ENCODE results near the gene ATP11B. TPM values are rescaled to one million over a fixed set of nuclear protein-coding genes. Genes with fewer than 3 reads are reported as not detected.

ATP11B gene
- total RNA-seq, 1 experiment from 2014 or later: 58.1 TPM

GRCh38 chr3:182829761-182830405 is 36.6 kb downstream of the ATP11B start:
- Mint-ChIP-seq H3K27me3 (ENCODE audit: insufficient read depth, unreplicated experiment) (no peaks in the 10 kb centered on the region), H3K9me3 (ENCODE audit: unreplicated experiment) (no peaks in the 10 kb centered on the region), H3K4me3 (ENCODE audit: unreplicated experiment) (no peak overlapping the region), H3K4me1 (ENCODE audit: low read depth, unreplicated experiment) (no peaks in the 10 kb centered on the region), H3K36me3 (ENCODE audit: insufficient read depth, unreplicated experiment) (no peaks in the 10 kb centered on the region), H3K27ac (ENCODE audit: unreplicated experiment) (no peak overlapping the region)
- POLR2A ChIA-PET: no interaction called here
- no peak for DNase-seq
- intact Hi-C loops (cut with micrococcal nuclease; ENCODE audit: unreplicated experiment): no loop called here
- Histone ChIP-seq H3K9me3 (no peaks in the 10 kb centered on the region), H3K4me1 (no peaks in the 10 kb centered on the region), H3K4me3 (ENCODE audit: low read depth, low read length) (no peak overlapping the region), H3K36me3 (ENCODE audit: control insufficient read depth, insufficient read depth, low read length) (no peaks in the 10 kb centered on the region), H3K27me3 (replicated peaks; ENCODE audit: control insufficient read depth, insufficient read depth, low read length) (no peaks in the 10 kb centered on the region)
- TF ChIP-seq CTCF (IDR thresholded peaks at IDR 0.05; ENCODE audit: insufficient read depth in 1 of 2, low read depth in 1 of 2, low read length in 1 of 2, severe bottlenecking in 1 of 2, unreplicated experiment in 1 of 2): no peak
- CTCF ChIA-PET: no interaction called here
- no TSS peak for BruUV-seq (replicated peaks)

GRCh38 chr3:182837855-182838454 is 44.7 kb downstream of the ATP11B start:
- ChIA-PET CTCF (interaction anchor here (0.8 to 1.8 kb wide), 3 partner anchors 121 to 124 kb away, joined by 3 to 23 read pairs (median 12); no protein-coding TSS in a partner anchor), POLR2A (no interaction called here)
- Mint-ChIP-seq H3K27ac (ENCODE audit: unreplicated experiment) (no peak overlapping the region), H3K4me1 (ENCODE audit: low read depth, unreplicated experiment) (no peaks in the 10 kb centered on the region), H3K36me3 (ENCODE audit: insufficient read depth, unreplicated experiment) (no peaks in the 10 kb centered on the region), H3K9me3 (ENCODE audit: unreplicated experiment) (no peaks in the 10 kb centered on the region), H3K27me3 (ENCODE audit: insufficient read depth, unreplicated experiment) (no peaks in the 10 kb centered on the region), H3K4me3 (ENCODE audit: unreplicated experiment) (no peak overlapping the region)
- intact Hi-C loops (cut with micrococcal nuclease; ENCODE audit: unreplicated experiment): loop anchor here (1.0 kb wide), 1 partner anchor 124 kb away; no protein-coding TSS in a partner anchor
- H3K4me1 ChIP-seq: no peaks in the 10 kb centered on the region; the same call in 1 of the 2 replicates
- peak; percentile 15 to 45 for TF ChIP-seq CTCF (IDR thresholded peaks at IDR 0.05; ENCODE audit: insufficient read depth in 1 of 2, low read depth in 1 of 2, low read length in 1 of 2, severe bottlenecking in 1 of 2, unreplicated experiment in 1 of 2)
- BruUV-seq (replicated peaks): no TSS peak
- peak in 1 of 2 experiments; percentile 15 for DNase-seq
- no peaks in the 10 kb centered on the region for H3K36me3 ChIP-seq (ENCODE audit: control insufficient read depth, insufficient read depth, low read length)
- H3K9me3 ChIP-seq: no peaks in the 10 kb centered on the region
- H3K27me3 ChIP-seq (replicated peaks; ENCODE audit: control insufficient read depth, insufficient read depth, low read length): no peaks in the 10 kb centered on the region
- no peak overlapping the region for H3K4me3 ChIP-seq (ENCODE audit: low read depth, low read length)

GRCh38 chr3:182843478-182843877 is 50.2 kb downstream of the ATP11B start:
- no peak overlapping the region for H3K4me3 Mint-ChIP-seq (ENCODE audit: unreplicated experiment)
- intact Hi-C loops (cut with micrococcal nuclease; ENCODE audit: unreplicated experiment): no loop called here
- no peak overlapping the region for H3K27ac Mint-ChIP-seq (ENCODE audit: unreplicated experiment)
- Histone ChIP-seq H3K4me3 (ENCODE audit: low read depth, low read length) (no peak overlapping the region), H3K9me3 (no peaks in the 10 kb centered on the region), H3K27me3 (replicated peaks; ENCODE audit: control insufficient read depth, insufficient read depth, low read length) (no peaks in the 10 kb centered on the region), H3K36me3 (ENCODE audit: control insufficient read depth, insufficient read depth, low read length) (no peaks in the 10 kb centered on the region; the same call in 1 of the 2 replicates), H3K4me1 (no peaks in the 10 kb centered on the region; the same call in 1 of the 2 replicates)
- TF ChIP-seq CTCF (IDR thresholded peaks at IDR 0.05; ENCODE audit: insufficient read depth in 1 of 2, low read depth in 1 of 2, low read length in 1 of 2, severe bottlenecking in 1 of 2, unreplicated experiment in 1 of 2): no peak
- ChIA-PET POLR2A (no interaction called here), CTCF (interaction anchor here (0.6 kb wide), 1 partner anchor 507 kb away, joined by 4 read pairs; no protein-coding TSS in a partner anchor)
- BruUV-seq (replicated peaks): no TSS peak
- H3K4me1 Mint-ChIP-seq (ENCODE audit: low read depth, unreplicated experiment): no peaks in the 10 kb centered on the region
- no peaks in the 10 kb centered on the region for H3K27me3 Mint-ChIP-seq (ENCODE audit: insufficient read depth, unreplicated experiment)
- DNase-seq: no peak
- H3K9me3 Mint-ChIP-seq (ENCODE audit: unreplicated experiment): no peaks in the 10 kb centered on the region
- no peaks in the 10 kb centered on the region for H3K36me3 Mint-ChIP-seq (ENCODE audit: insufficient read depth, unreplicated experiment)
